Measurements from ENCODE around the gene LY6G5B. TPM values are rescaled to one million over a fixed set of nuclear protein-coding genes. Genes with fewer than 3 reads are reported as not detected.

The LY6G5B gene
- total RNA-seq, 4 donors from 2014 or later: 0.19 to 2.7 (median 0.60) TPM; not detected in 1

DNA sequence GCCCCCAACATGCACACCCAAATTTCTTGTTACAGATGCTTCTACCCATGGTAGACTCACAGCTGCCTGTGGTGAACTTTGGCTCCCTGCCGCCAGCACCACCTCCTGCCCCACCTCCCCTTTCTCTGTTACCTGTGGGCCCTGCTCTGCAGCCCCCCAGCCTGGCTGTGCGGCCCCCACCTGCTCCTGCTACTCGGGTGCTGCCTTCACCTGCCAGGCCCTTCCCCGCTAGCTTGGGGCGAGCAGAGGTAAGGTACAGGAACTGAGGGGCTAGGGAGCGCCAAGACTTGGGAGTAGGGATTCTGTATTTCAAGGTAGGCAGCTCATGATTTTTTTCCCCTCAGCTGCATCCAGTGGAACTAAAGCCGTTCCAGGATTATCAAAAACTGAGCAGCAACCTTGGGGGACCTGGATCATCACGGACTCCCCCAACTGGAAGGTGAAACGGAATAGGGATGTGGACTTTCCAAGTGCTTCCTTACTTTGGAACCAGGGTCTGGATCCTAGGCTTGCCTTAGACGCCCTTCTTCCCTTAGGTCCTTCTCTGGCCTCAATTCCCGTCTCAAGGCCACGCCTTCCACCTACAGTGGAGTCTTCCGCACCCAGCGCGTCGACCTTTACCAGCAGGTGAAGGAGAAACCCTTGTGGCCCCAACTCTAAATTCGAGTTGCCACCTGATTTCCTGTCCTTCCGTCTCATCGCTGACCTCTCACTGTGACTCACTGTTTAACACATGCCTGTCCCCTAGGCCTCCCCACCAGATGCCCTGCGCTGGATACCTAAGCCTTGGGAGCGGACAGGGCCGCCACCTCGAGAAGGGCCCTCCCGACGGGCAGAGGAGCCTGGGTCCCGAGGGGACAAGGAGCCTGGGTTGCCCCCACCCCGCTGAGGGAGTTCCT is 32.8 kb upstream of the LY6G5B start:
- in situ Hi-C loops (cut with MboI; ENCODE audit: low sequenced_read_pairs in 4 of 4) (no loop called here), intact Hi-C loops (cut with DNase I; ENCODE audit: low total_unique reads) (no loop called here)
- no peaks in the 10 kb centered on the region for H3K4me1 ChIP-seq
- DNase-seq (no peak), ATAC-seq (no peak)
- no peaks in the 10 kb centered on the region for H3K9me3 ChIP-seq
- peak overlapping the region in 1 of 4 donors; percentile 31 for H3K27ac ChIP-seq
- H3K4me3 ChIP-seq: no peak overlapping the region
- H3K36me3 ChIP-seq: peaks cover 7 to 96% of the 10 kb centered on the region in 2 donors
- TF ChIP-seq, protein P1, sequence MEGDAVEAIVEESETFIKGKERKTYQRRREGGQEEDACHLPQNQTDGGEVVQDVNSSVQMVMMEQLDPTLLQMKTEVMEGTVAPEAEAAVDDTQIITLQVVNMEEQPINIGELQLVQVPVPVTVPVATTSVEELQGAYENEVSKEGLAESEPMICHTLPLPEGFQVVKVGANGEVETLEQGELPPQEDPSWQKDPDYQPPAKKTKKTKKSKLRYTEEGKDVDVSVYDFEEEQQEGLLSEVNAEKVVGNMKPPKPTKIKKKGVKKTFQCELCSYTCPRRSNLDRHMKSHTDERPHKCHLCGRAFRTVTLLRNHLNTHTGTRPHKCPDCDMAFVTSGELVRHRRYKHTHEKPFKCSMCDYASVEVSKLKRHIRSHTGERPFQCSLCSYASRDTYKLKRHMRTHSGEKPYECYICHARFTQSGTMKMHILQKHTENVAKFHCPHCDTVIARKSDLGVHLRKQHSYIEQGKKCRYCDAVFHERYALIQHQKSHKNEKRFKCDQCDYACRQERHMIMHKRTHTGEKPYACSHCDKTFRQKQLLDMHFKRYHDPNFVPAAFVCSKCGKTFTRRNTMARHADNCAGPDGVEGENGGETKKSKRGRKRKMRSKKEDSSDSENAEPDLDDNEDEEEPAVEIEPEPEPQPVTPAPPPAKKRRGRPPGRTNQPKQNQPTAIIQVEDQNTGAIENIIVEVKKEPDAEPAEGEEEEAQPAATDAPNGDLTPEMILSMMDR (IDR thresholded peaks at IDR 0.05 in 4 of 5, conservative IDR thresholded peaks at IDR 0.05 in 1 of 5): no peak
- TF ChIP-seq POLR2A (IDR thresholded peaks at IDR 0.05): no peak
- no peaks in the 10 kb centered on the region for H3K27me3 ChIP-seq

DNA sequence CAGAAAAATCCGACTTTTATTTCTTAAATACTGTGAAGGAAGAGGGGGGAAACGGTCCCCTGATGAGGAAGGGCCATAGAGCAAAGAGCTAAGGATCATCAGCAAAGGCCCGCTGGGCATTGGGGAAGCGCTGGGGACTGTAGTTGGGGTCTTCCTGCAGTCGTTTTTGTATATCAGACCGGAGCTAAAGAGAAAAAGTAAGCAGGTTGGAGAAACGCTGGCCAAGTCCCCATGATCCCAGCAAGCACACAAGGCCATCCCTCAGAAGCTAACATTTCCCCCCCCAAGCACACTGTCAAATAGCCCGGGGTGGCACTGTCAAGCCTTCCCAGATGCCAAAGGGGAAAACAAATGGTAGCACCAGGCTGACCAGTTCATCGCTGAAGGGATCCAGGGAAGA is 30.7 kb upstream of the LY6G5B start:
- DNase-seq: no peak
- intact Hi-C loops (cut with DNase I; ENCODE audit: low total_unique reads): no loop called here
- no peak for TF ChIP-seq POLR2A (IDR thresholded peaks at IDR 0.05)
- TF ChIP-seq, protein P1 (IDR thresholded peaks at IDR 0.05 in 4 of 5, conservative IDR thresholded peaks at IDR 0.05 in 1 of 5): no peak
- peaks cover 7 to 91% of the 10 kb centered on the region in 2 donors for H3K36me3 ChIP-seq
- peak in 1 of 2 donors; percentile 16 for ATAC-seq
- H3K9me3 ChIP-seq: no peaks in the 10 kb centered on the region
- in situ Hi-C loops (cut with MboI; ENCODE audit: low sequenced_read_pairs in 4 of 4): no loop called here
- H3K27ac ChIP-seq: peak overlapping the region in 1 of 4 donors; percentile 42
- no peaks in the 10 kb centered on the region for H3K4me1 ChIP-seq
- no peak overlapping the region for H3K4me3 ChIP-seq
- no peaks in the 10 kb centered on the region for H3K27me3 ChIP-seq

- TF ChIP-seq, protein P1 (IDR thresholded peaks at IDR 0.05 in 4 of 5, conservative IDR thresholded peaks at IDR 0.05 in 1 of 5): no peak
- no peak for TF ChIP-seq POLR2A (IDR thresholded peaks at IDR 0.05)
- Histone ChIP-seq H3K4me3 (no peak overlapping the region), H3K36me3 (peaks cover 7 to 91% of the 10 kb centered on the region in 2 donors), H3K27ac (peak overlapping the region in 1 of 4 donors; percentile 42), H3K9me3 (no peaks in the 10 kb centered on the region), H3K4me1 (no peaks in the 10 kb centered on the region), H3K27me3 (no peaks in the 10 kb centered on the region)
- in situ Hi-C loops (cut with MboI; ENCODE audit: low sequenced_read_pairs in 4 of 4) (no loop called here), intact Hi-C loops (cut with DNase I; ENCODE audit: low total_unique reads) (no loop called here)
- DNase-seq (no peak), ATAC-seq (no peak)
Measured at GRCh38 chr6:31639449-31639861, 30.3 kb upstream of the LY6G5B start.

DNA sequence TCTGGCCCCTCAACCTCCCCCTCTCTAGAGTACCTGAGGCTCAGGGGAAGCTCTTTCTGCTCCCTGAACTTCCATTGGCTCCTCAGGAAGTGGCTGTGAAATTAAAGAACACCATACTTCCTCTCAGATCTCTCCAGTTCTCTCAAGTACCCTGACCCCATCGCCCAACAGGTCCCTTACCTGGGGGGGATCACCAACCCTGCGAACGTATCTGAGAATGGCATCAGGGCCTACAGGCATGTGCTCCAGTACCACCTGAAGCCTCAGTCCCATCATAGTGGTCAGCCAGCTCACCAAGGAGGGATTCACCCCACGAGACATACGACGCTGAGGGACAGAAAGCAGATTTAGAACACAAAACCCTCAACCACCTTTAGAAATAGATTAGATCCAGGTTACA is 29.2 kb upstream of the LY6G5B start:
- no peak for TF ChIP-seq POLR2A (IDR thresholded peaks at IDR 0.05)
- TF ChIP-seq, protein P1 (IDR thresholded peaks at IDR 0.05 in 4 of 5, conservative IDR thresholded peaks at IDR 0.05 in 1 of 5): no peak
- no peak overlapping the region for H3K4me3 ChIP-seq
- H3K36me3 ChIP-seq: peaks cover 7 to 91% of the 10 kb centered on the region in 2 donors
- H3K27ac ChIP-seq: no peak overlapping the region
- no peak for DNase-seq
- no peak for ATAC-seq
- H3K4me1 ChIP-seq: no peaks in the 10 kb centered on the region
- in situ Hi-C loops (cut with MboI; ENCODE audit: low sequenced_read_pairs in 4 of 4): no loop called here
- no peaks in the 10 kb centered on the region for H3K27me3 ChIP-seq
- H3K9me3 ChIP-seq: no peaks in the 10 kb centered on the region
- intact Hi-C loops (cut with DNase I; ENCODE audit: low total_unique reads): no loop called here

Data from gastrocnemius medialis (tissue), 4 donors.